HepG2 (cell line): ENCODE data around the gene WDR76. TPM values are rescaled to one million over a fixed set of nuclear protein-coding genes. Genes with fewer than 3 reads are reported as not detected.
A peak's percentile ranks its signal among the peaks of the same experiment; 100 is the strongest.

Experiments used
- ATAD3A ChIP-seq: sonication (generic); formaldehyde crosslinking; IDR thresholded peaks from 2 replicates; pipeline ENCODE4 v1.4.0; 2020; ENCODE audit warnings: missing genetic modification reagents
- CENPBD1 ChIP-seq: sonication (generic); formaldehyde crosslinking; IDR thresholded peaks from 2 replicates; pipeline ENCODE4 v1.8.0; 2022; ENCODE audit warnings: missing genetic modification reagents, low read depth, mild to moderate bottlenecking, borderline replicate concordance
- CHD2 ChIP-seq: IDR thresholded peaks from 2 replicates; pipeline ENCODE4 v1.6.1; 2011; ENCODE audit warnings: low read depth, low read length, improper control_type of control experiment
- DBP ChIP-seq: sonication (generic); formaldehyde crosslinking; IDR thresholded peaks from 2 replicates; pipeline ENCODE4 v1.4.0; 2020; ENCODE audit warnings: missing genetic modification reagents; ENCODE audit errors: not compliant biosample characterization
- HNF1B ChIP-seq: sonication (generic); formaldehyde crosslinking; IDR thresholded peaks from 2 replicates; pipeline ENCODE4 v1.5.1; 2020; ENCODE audit warnings: mild to moderate bottlenecking, moderate library complexity, missing genetic modification reagents
- MNT ChIP-seq: fragments of 450-650 bp; IDR thresholded peaks from 2 replicates; pipeline ENCODE4 v1.6.1; 2016
- POGK ChIP-seq: sonication (generic); formaldehyde crosslinking; conservative IDR thresholded peaks from 2 replicates; pipeline ENCODE4 v1.8.0; 2022; ENCODE audit warnings: mild to moderate bottlenecking, moderate library complexity, missing genetic modification reagents
- TBL1XR1 ChIP-seq: fragments of 150-350 bp; IDR thresholded peaks from 2 replicates; pipeline ENCODE4 v1.6.1; 2014; ENCODE audit warnings: borderline replicate concordance, low read length; ENCODE audit not compliant: partially characterized antibody
- TFDP1 ChIP-seq: IDR thresholded peaks from 2 replicates; pipeline ENCODE4 v1.6.1; 2016; ENCODE audit warnings: missing compliant biosample characterization, missing genetic modification reagents, borderline replicate concordance
- ZBTB1 ChIP-seq: sonication (generic); formaldehyde crosslinking; IDR thresholded peaks from 2 replicates; pipeline ENCODE4 v1.4.0; 2020; ENCODE audit warnings: missing genetic modification reagents, borderline replicate concordance
- ZBTB49 ChIP-seq: sonication (generic); formaldehyde crosslinking; IDR thresholded peaks from 2 replicates; pipeline ENCODE4 v1.4.0; 2020; ENCODE audit warnings: missing genetic modification reagents, borderline replicate concordance
- ZNF10 ChIP-seq: sonication (generic); formaldehyde crosslinking; IDR thresholded peaks from 2 replicates; pipeline ENCODE4 v1.4.0; 2020; ENCODE audit warnings: mild to moderate bottlenecking, low read depth, missing genetic modification reagents, borderline replicate concordance
- ZNF17 ChIP-seq: sonication (generic); formaldehyde crosslinking; IDR thresholded peaks from 2 replicates; pipeline ENCODE4 v1.5.0; 2020; ENCODE audit warnings: mild to moderate bottlenecking, missing genetic modification reagents
- ZNF331 ChIP-seq: sonication (generic); formaldehyde crosslinking; IDR thresholded peaks from 2 replicates; pipeline ENCODE4 v1.4.0; 2020; ENCODE audit warnings: missing genetic modification reagents
- ZNF343 ChIP-seq: sonication (generic); formaldehyde crosslinking; IDR thresholded peaks from 2 replicates; pipeline ENCODE4 v1.4.0; 2020; ENCODE audit warnings: mild to moderate bottlenecking, missing genetic modification reagents
- ZNF383 ChIP-seq: sonication (generic); formaldehyde crosslinking; IDR thresholded peaks from 2 replicates; pipeline ENCODE4 v1.4.0; 2020; ENCODE audit warnings: missing genetic modification reagents, mild to moderate bottlenecking, borderline replicate concordance
- polyA plus RNA-seq, 8 experiments: library from polyadenylated mRNA; depleted of rRNA in 3 of 8; stranded (reverse) in 7 of 8; unstranded in 1 of 8; fragments of >200 nt; fragmentation: Illumina TruSeq in 4 of 8; extraction: Trizol in 4 of 8; gene quantifications; 2 replicates each; pipeline versions ENCODE4 v1.2.1 to v1.2.3, GENCODE V29; 2011 to 2016; ENCODE audit warnings: low read depth in 4 of 8, missing spikeins in 1 of 8, mixed read lengths in 1 of 8; ENCODE audit not compliant: insufficient read depth in 1 of 8
- total RNA-seq, 5 experiments: library from RNA; depleted of rRNA; stranded (reverse); fragments of >200 nt; fragmentation: Illumina TruSeq; extraction: Trizol; gene quantifications; 2 replicates each; pipeline ENCODE4 v1.2.3, GENCODE V29; 2016; ENCODE audit warnings: low read depth in 1 of 5

Gene WDR76
- total and polyA plus RNA-seq, 2 of the 13 experiments (the other 11 are each of a cell fraction or from before 2014, with no cell fraction given) = 1.1 to 9.7 TPM

GRCh38 chr15:43791993-43792760 is 34.6 kb upstream of the WDR76 start, which contains the start of gene SERF2 (continued):
- no peak; the same call in 1 of the 2 replicates for TF ChIP-seq ZNF331
- TF ChIP-seq CENPBD1 = no peak
- no peak for TF ChIP-seq ZBTB49 (CRISPR knock-in tag)
- TF ChIP-seq ZNF10 (CRISPR knock-in tag) = no peak
- TF ChIP-seq HNF1B = no peak; the same call in 1 of the 2 replicates
- TF ChIP-seq ATAD3A (CRISPR knock-in tag) = no peak
- no peak for TF ChIP-seq ZNF17 (CRISPR knock-in tag)
- TF ChIP-seq TBL1XR1 = peak; percentile 56
- no peak; the same call in 1 of the 2 replicates for TF ChIP-seq POGK (CRISPR knock-in tag)
- peak; percentile 99 for TF ChIP-seq MNT
- no peak for TF ChIP-seq ZNF383 (CRISPR knock-in tag)
- TF ChIP-seq ZBTB1 (CRISPR knock-in tag) = no peak
- 0 out of 2 replicates have a peak, but pooled peaks have one; percentile 4 for TF ChIP-seq ZNF343 (CRISPR knock-in tag)
- no peak for TF ChIP-seq DBP (CRISPR knock-in tag)
- 0 out of 2 replicates have a peak, but pooled peaks have one; percentile 12 for TF ChIP-seq CHD2
- peak; percentile 89; the same call in 1 of the 2 replicates for TF ChIP-seq TFDP1 (CRISPR knock-in tag)
